DND-41 (cell line): ENCODE data around the gene SENP8.

ENCODE experiments used
- EZH2 ChIP-seq: IDR thresholded peaks from 3 replicates; pipeline ENCODE4 v1.6.1; 2012; ENCODE audit warnings: borderline replicate concordance, low read depth, mild to moderate bottlenecking, moderate library complexity, low read length, inconsistent platforms; ENCODE audit not compliant: severe bottlenecking
- TF ChIP-seq, protein P1 (sequence below): IDR thresholded peaks from 2 replicates; pipeline ENCODE4 v1.5.1; 2012; ENCODE audit warnings: borderline replicate concordance, low read length, moderate library complexity, mild to moderate bottlenecking; ENCODE audit not compliant: poor library complexity, severe bottlenecking; ENCODE audit errors: extremely low read depth

DNA sequence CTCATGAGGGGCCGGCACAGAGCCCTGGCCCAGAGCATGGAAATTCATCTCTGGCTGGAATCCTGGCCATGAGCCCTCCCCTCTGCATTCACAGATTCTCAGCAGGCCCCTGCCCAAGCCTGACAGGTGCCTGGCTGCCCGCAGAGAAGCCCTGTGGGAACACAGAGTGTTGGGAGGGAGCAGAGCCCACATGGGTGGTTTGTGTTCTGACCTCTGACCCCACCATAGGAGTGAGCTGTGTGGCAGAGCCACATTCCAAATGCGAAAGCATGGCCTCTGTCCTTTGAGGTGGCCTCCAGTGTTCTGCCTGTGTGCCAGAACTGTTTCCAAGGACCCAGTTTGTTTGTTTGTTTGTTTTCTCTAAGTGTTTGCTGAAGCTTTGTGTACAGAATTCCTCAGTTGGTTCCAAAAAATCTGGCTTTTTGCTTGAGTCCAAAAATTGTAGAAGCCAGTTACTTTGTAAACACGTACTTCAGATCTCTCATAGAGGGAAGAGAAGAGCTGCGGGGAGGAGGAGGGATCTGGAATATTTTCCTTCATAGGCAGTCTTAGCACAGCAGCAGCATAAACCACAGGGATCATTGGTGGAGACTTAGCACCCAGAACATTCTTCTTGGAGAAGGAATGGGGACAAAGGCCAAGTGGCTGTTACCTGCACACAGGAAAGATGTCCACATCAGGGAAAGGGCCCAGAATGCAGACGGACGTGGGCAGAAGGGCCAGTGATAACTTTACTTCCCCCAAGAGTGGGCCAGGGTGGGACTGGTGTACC is 43.3 kb downstream of the SENP8 start:
- TF ChIP-seq, protein P1, sequence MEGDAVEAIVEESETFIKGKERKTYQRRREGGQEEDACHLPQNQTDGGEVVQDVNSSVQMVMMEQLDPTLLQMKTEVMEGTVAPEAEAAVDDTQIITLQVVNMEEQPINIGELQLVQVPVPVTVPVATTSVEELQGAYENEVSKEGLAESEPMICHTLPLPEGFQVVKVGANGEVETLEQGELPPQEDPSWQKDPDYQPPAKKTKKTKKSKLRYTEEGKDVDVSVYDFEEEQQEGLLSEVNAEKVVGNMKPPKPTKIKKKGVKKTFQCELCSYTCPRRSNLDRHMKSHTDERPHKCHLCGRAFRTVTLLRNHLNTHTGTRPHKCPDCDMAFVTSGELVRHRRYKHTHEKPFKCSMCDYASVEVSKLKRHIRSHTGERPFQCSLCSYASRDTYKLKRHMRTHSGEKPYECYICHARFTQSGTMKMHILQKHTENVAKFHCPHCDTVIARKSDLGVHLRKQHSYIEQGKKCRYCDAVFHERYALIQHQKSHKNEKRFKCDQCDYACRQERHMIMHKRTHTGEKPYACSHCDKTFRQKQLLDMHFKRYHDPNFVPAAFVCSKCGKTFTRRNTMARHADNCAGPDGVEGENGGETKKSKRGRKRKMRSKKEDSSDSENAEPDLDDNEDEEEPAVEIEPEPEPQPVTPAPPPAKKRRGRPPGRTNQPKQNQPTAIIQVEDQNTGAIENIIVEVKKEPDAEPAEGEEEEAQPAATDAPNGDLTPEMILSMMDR: no peak
- no peak for TF ChIP-seq EZH2
